Liver (tissue), 9 donors: Measurements from ENCODE around the gene C16orf92. TPM values are rescaled to one million over a fixed set of nuclear protein-coding genes. Genes with fewer than 3 reads are reported as not detected.

Experiments
- DNase-seq: peaks from one replicate; pipeline ENCODE4 v3.0.0-alpha.2; 2017; ENCODE audit warnings: low spot score
- H3K27ac ChIP-seq, 2 donors: one replicate each; pipeline ENCODE4 v1.7.0; 2013; ENCODE audit warnings: inconsistent platforms in 2 of 2, low read length in 2 of 2, control low read depth in 1 of 2, low read depth in 1 of 2, mild to moderate bottlenecking in 1 of 2
- H3K27me3 ChIP-seq, 4 donors: one replicate each; pipeline versions ENCODE4 v1.6.1 to v1.7.0; 2013; ENCODE audit warnings: low read length in 3 of 4, inconsistent platforms in 1 of 4, mild to moderate bottlenecking in 1 of 4, moderate library complexity in 1 of 4; ENCODE audit not compliant: control insufficient read depth in 4 of 4, insufficient read depth in 4 of 4
- H3K36me3 ChIP-seq, 4 donors: one replicate each; pipeline versions ENCODE4 v1.6.1 to v1.7.0; 2013; ENCODE audit warnings: low read length in 3 of 4, mild to moderate bottlenecking in 3 of 4, low read depth in 1 of 4, moderate library complexity in 1 of 4; ENCODE audit not compliant: control insufficient read depth in 4 of 4, insufficient read depth in 3 of 4
- H3K4me1 ChIP-seq, 4 donors: one replicate each; pipeline versions ENCODE4 v1.6.1 to v1.7.0; 2013; ENCODE audit warnings: low read length in 3 of 4, mild to moderate bottlenecking in 3 of 4, moderate library complexity in 1 of 4; ENCODE audit not compliant: control insufficient read depth in 4 of 4, insufficient read depth in 4 of 4
- H3K4me3 ChIP-seq, 3 donors: one replicate each; pipeline versions ENCODE4 v1.6.1 to v1.7.0; 2013; ENCODE audit warnings: low read length in 3 of 3, control low read depth in 1 of 3, low read depth in 1 of 3, mild to moderate bottlenecking in 1 of 3
- H3K9ac ChIP-seq, 2 donors: one replicate each; pipeline ENCODE4 v1.7.0; 2013; ENCODE audit warnings: low read length in 2 of 2, mild to moderate bottlenecking in 2 of 2, moderate library complexity in 2 of 2, control low read depth in 1 of 2, low read depth in 1 of 2
- H3K9me3 ChIP-seq, 4 donors: one replicate each; pipeline versions ENCODE4 v1.6.1 to v1.7.0; 2013; ENCODE audit warnings: low read length in 3 of 4; ENCODE audit not compliant: control insufficient read depth in 4 of 4
- ATF3 ChIP-seq: IDR thresholded peaks from 2 replicates; pipeline ENCODE4 v1.6.1; 2016; ENCODE audit warnings: antibody characterized with exemption
- CTCF ChIP-seq: fragments of 150-350 bp; IDR thresholded peaks from 2 replicates; pipeline ENCODE4 v1.5.1; 2017; ENCODE audit warnings: improper control_type of control experiment, low read depth, low read length; ENCODE audit not compliant: missing input control
- FOXA1 ChIP-seq: IDR thresholded peaks from 2 replicates; pipeline ENCODE4 v1.6.1; 2016; ENCODE audit warnings: antibody characterized with exemption
- FOXA2 ChIP-seq: IDR thresholded peaks from 2 replicates; pipeline ENCODE4 v1.6.1; 2016; ENCODE audit warnings: antibody characterized with exemption
- GABPA ChIP-seq, 2 donors: IDR thresholded peaks in 1 of 2; conservative IDR thresholded peaks in 1 of 2; 2 replicates each; pipeline ENCODE4 v1.6.1; 2016; ENCODE audit warnings: antibody characterized with exemption in 2 of 2, mild to moderate bottlenecking in 1 of 2, moderate library complexity in 1 of 2
- HNF4A ChIP-seq, 2 donors: conservative IDR thresholded peaks; 2 replicates each; pipeline ENCODE4 v1.6.1; 2016; ENCODE audit warnings: antibody characterized with exemption in 2 of 2, mild to moderate bottlenecking in 2 of 2
- HNF4G ChIP-seq: IDR thresholded peaks from 2 replicates; pipeline ENCODE4 v1.6.1; 2016; ENCODE audit warnings: antibody characterized with exemption
- JUND ChIP-seq, 2 donors: IDR thresholded peaks; 2 replicates each; pipeline ENCODE4 v1.6.1; 2016; ENCODE audit warnings: antibody characterized with exemption in 2 of 2
- MAX ChIP-seq: IDR thresholded peaks from 2 replicates; pipeline ENCODE4 v1.6.1; 2016; ENCODE audit warnings: antibody characterized with exemption
- NR2F2 ChIP-seq: IDR thresholded peaks from 2 replicates; pipeline ENCODE4 v1.6.1; 2016; ENCODE audit warnings: antibody characterized with exemption
- REST ChIP-seq: IDR thresholded peaks from 2 replicates; pipeline ENCODE4 v1.6.1; 2016; ENCODE audit warnings: antibody characterized with exemption, mild to moderate bottlenecking
- RXRA ChIP-seq, 2 donors: IDR thresholded peaks; 2 replicates each; pipeline ENCODE4 v1.6.1; 2017 to 2018; ENCODE audit warnings: antibody characterized with exemption in 2 of 2, mild to moderate bottlenecking in 1 of 2
- SP1 ChIP-seq: IDR thresholded peaks from 2 replicates; pipeline ENCODE4 v1.6.1; 2018; ENCODE audit warnings: antibody characterized with exemption, mild to moderate bottlenecking
- TAF1 ChIP-seq: conservative IDR thresholded peaks from 2 replicates; pipeline ENCODE4 v1.6.1; 2016; ENCODE audit warnings: antibody characterized with exemption, mild to moderate bottlenecking
- YY1 ChIP-seq: IDR thresholded peaks from 2 replicates; pipeline ENCODE4 v1.6.1; 2016; ENCODE audit warnings: antibody characterized with exemption, mild to moderate bottlenecking
- WGBS: extraction: QIAGEN DNeasy Blood & Tissue Kit; methylation state at CpG from one replicate; pipeline ENCODE4 v1.1.7; 2013; 5-methylcytosine and 5-hydroxymethylcytosine counted together
- polyA plus RNA-seq, 2 donors: library from polyadenylated mRNA; stranded (reverse) in 1 of 2; unstranded in 1 of 2; fragments of 200-250 nt in 1 of 2; fragments of >200 nt in 1 of 2; fragmentation: Nextera tagmentation in 1 of 2; extraction: Ambion mirVana in 1 of 2; gene quantifications; one replicate each; pipeline versions ENCODE4 v1.2.1 to v1.2.3, GENCODE V29; 2013 to 2015
- total RNA-seq, 2 donors: library from RNA; depleted of rRNA; stranded (reverse); fragments of >200 nt; gene quantifications; one replicate each; pipeline ENCODE4 v1.2.3, GENCODE V29; 2014
- TF ChIP-seq, protein P1 (sequence below): IDR thresholded peaks from 2 replicates; pipeline ENCODE4 v1.6.1; 2016; ENCODE audit warnings: antibody characterized with exemption
- donor health status: healthy.
- donor health status: healthy.
- donor health status: healthy.
- donor health status: healthy.
- donor health status: healthy.

The C16orf92 gene
- total and polyA plus RNA-seq, 4 donors: not detected

- no peak for DNase-seq
- Histone ChIP-seq H3K27me3 (peaks cover 0 to 8% (median 3%) of the 10 kb centered on the region in 4 donors), H3K9me3 (no peaks in the 10 kb centered on the region), H3K27ac (no peak overlapping the region), H3K9ac (no peak overlapping the region), H3K4me1 (peaks cover 4 to 9% (median 4%) of the 10 kb centered on the region in 4 donors), H3K4me3 (no peak overlapping the region), H3K36me3 (peaks cover 0 to 4% (median 3%) of the 10 kb centered on the region in 4 donors)
- 89% methylated on average over 34 of the region's 34 CpGs for WGBS
- TF ChIP-seq ATF3 (no peak), HNF4A (conservative IDR thresholded peaks at IDR 0.05) (no peak), NR2F2 (no peak), SP1 (no peak), JUND (IDR thresholded peaks at IDR 0.05) (no peak), TAF1 (no peak), FOXA2 (no peak), REST (no peak), GABPA (IDR thresholded peaks at IDR 0.05 in 1 of 2, conservative IDR thresholded peaks at IDR 0.05 in 1 of 2) (no peak), HNF4G (no peak)
- TF ChIP-seq, protein P1, sequence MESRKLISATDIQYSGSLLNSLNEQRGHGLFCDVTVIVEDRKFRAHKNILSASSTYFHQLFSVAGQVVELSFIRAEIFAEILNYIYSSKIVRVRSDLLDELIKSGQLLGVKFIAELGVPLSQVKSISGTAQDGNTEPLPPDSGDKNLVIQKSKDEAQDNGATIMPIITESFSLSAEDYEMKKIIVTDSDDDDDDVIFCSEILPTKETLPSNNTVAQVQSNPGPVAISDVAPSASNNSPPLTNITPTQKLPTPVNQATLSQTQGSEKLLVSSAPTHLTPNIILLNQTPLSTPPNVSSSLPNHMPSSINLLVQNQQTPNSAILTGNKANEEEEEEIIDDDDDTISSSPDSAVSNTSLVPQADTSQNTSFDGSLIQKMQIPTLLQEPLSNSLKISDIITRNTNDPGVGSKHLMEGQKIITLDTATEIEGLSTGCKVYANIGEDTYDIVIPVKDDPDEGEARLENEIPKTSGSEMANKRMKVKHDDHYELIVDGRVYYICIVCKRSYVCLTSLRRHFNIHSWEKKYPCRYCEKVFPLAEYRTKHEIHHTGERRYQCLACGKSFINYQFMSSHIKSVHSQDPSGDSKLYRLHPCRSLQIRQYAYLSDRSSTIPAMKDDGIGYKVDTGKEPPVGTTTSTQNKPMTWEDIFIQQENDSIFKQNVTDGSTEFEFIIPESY: no peak
Measured at GRCh38 chr16:30006659-30007377, 16.2 kb upstream of the C16orf92 start.

DNA sequence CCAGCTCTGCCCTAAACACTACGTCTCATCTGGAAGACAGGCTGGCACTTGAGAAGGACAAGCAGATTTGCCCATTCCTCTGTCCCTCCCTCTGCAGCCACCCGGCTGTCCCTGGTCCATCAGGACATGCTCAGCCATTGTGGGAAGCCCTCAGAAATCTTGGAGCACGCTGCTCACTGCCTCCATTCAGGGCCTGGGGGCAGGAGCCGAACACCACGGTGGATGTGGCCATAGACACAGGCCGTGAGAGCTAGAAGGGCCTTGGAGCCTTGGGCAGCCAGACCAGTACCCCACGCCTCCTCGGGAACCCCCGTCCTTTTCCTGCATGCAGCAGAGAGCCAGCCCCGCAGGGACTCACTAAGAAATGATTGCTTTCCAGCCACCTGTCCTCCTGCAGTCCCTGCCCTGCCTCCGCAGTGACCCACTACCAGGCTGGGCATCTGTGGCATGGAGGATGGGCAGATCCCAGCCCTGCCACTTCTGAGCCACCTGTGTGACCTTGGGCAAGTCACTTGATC is 15.6 kb upstream of the C16orf92 start:
- peaks cover 0 to 9% (median 4%) of the 10 kb centered on the region in 4 donors for H3K27me3 ChIP-seq
- H3K4me3 ChIP-seq: no peak overlapping the region
- peaks cover 0 to 3% (median under 1%) of the 10 kb centered on the region in 4 donors for H3K36me3 ChIP-seq
- WGBS: 76% methylated on average over 11 of the region's 11 CpGs
- peaks cover 4 to 9% (median 4%) of the 10 kb centered on the region in 4 donors for H3K4me1 ChIP-seq
- H3K27ac ChIP-seq: no peak overlapping the region
- DNase-seq: no peak
- H3K9ac ChIP-seq: no peak overlapping the region
- no peaks in the 10 kb centered on the region for H3K9me3 ChIP-seq
- no peak for TF ChIP-seq CTCF
- TF ChIP-seq HNF4G: no peak
- TF ChIP-seq, protein P1: no peak
- TF ChIP-seq FOXA2: no peak
- TF ChIP-seq ATF3: no peak
- TF ChIP-seq YY1: no peak
- no peak for TF ChIP-seq TAF1
- TF ChIP-seq MAX: no peak
- no peak for TF ChIP-seq RXRA (IDR thresholded peaks at IDR 0.05)
- TF ChIP-seq REST: no peak
- no peak for TF ChIP-seq FOXA1
